SK-N-SH (cell line): ENCODE measurements around the gene BCL7C. TPM values are rescaled to one million over a fixed set of nuclear protein-coding genes. Genes with fewer than 3 reads are reported as not detected.

Experiments used
- CTCF ChIA-PET: fragments of 300-600, 350-600 bp; formaldehyde crosslinking; extraction: SDS; loops from one replicate; lab custom pipeline; 2021; lab: Yijun Ruan, JAX
- POLR2A ChIA-PET: fragments of 350-600 bp; sonication (Branson Sonifier 250); formaldehyde crosslinking; extraction: SDS; loops from one replicate; lab custom pipeline; 2020; ENCODE audit warnings: antibody characterized with exemption, inconsistent platforms; lab: Yijun Ruan, JAX
- DNase-seq: peaks from one replicate; pipeline ENCODE4 v3.0.0; 2012
- H2AFZ ChIP-seq: fragments of 200-600 bp; sonication (generic); 2 replicates; pipeline ENCODE4 v1.8.1; 2016; ENCODE audit warnings: antibody characterized with exemption, mild to moderate bottlenecking, low read depth
- H3F3A ChIP-seq: fragments of 200-600 bp; sonication (generic); replicated peaks from 2 replicates; pipeline ENCODE3; 2016; ENCODE audit warnings: antibody characterized with exemption, mild to moderate bottlenecking; ENCODE audit not compliant: insufficient read depth
- H3K27ac ChIP-seq, 2 experiments: fragments of 200-500 bp in 1 of 2; fragments of 200-600 bp in 1 of 2; sonication (Bioruptor generic) in 1 of 2; sonication (generic), shearing (Covaris generic) in 1 of 2; 2 replicates each; pipeline versions ENCODE4 v1.5.1 to v1.6.1; 2014 to 2016; ENCODE audit warnings: low read depth in 2 of 2, inconsistent platforms in 1 of 2, low read length in 1 of 2, mild to moderate bottlenecking in 1 of 2, mixed read lengths in 1 of 2
- H3K27me3 ChIP-seq: fragments of 200-600 bp; sonication (generic), shearing (Covaris generic); 2 replicates; pipeline ENCODE4 v1.6.1; 2016; ENCODE audit warnings: mixed run types; ENCODE audit not compliant: insufficient read depth
- H3K36me3 ChIP-seq, 2 experiments: fragments of 200-500 bp in 1 of 2; fragments of 200-600 bp in 1 of 2; sonication (Bioruptor generic) in 1 of 2; sonication (generic) in 1 of 2; replicated peaks in 1 of 2; 2 replicates each; pipeline versions ENCODE3 to v1.5.1; 2014 to 2016; ENCODE audit warnings: low read length in 1 of 2, mild to moderate bottlenecking in 1 of 2; ENCODE audit not compliant: insufficient read depth in 2 of 2, control insufficient read depth in 1 of 2
- H3K4me1 ChIP-seq, 2 experiments: fragments of 200-500 bp in 1 of 2; fragments of 200-600 bp in 1 of 2; sonication (Bioruptor generic) in 1 of 2; sonication (generic), shearing (Covaris generic) in 1 of 2; 2 replicates each; pipeline versions ENCODE4 v1.5.1 to v1.6.1; 2014 to 2016; ENCODE audit warnings: low read depth in 1 of 2, low read length in 1 of 2, mixed run types in 1 of 2; ENCODE audit not compliant: insufficient read depth in 2 of 2, control insufficient read depth in 1 of 2
- H3K4me2 ChIP-seq: fragments of 200-600 bp; sonication (generic), shearing (Covaris generic); 2 replicates; pipeline ENCODE4 v1.6.1; 2017; ENCODE audit warnings: mixed run types
- H3K4me3 ChIP-seq, 2 experiments: fragments of 200-500 bp in 1 of 2; fragments of 200-600 bp in 1 of 2; sonication (Bioruptor generic) in 1 of 2; sonication (generic), shearing (Covaris generic) in 1 of 2; 2 replicates each; pipeline versions ENCODE4 v1.5.1 to v1.8.1; 2014 to 2016; ENCODE audit warnings: low read depth in 2 of 2, inconsistent platforms in 1 of 2, low read length in 1 of 2, mild to moderate bottlenecking in 1 of 2, mixed read lengths in 1 of 2, moderate library complexity in 1 of 2
- H3K79me2 ChIP-seq: fragments of 200-600 bp; sonication (generic); 2 replicates; pipeline ENCODE4 v1.8.1; 2017; ENCODE audit warnings: mild to moderate bottlenecking; ENCODE audit not compliant: insufficient read depth
- H3K9ac ChIP-seq: fragments of 200-600 bp; sonication (generic); 2 replicates; pipeline ENCODE4 v1.6.1; 2017; ENCODE audit warnings: mixed run types
- H3K9me2 ChIP-seq: fragments of 200-600 bp; sonication (generic); 2 replicates; pipeline ENCODE4 v1.6.1; 2017; ENCODE audit warnings: mixed run types
- H3K9me3 ChIP-seq: fragments of 200-600 bp; sonication (generic); 2 replicates; pipeline ENCODE4 v1.6.1; 2017; ENCODE audit warnings: mixed run types, mild to moderate bottlenecking, moderate library complexity
- H4K20me1 ChIP-seq: fragments of 200-600 bp; sonication (generic); 2 replicates; pipeline ENCODE4 v1.6.1; 2017; ENCODE audit warnings: mild to moderate bottlenecking, mixed run types; ENCODE audit not compliant: insufficient read depth
- CHD2 ChIP-seq: fragments of 150-350 bp; IDR thresholded peaks from 2 replicates; pipeline ENCODE4 v1.6.1; 2018; ENCODE audit warnings: low read length; ENCODE audit not compliant: partially characterized antibody
- ELF1 ChIP-seq: IDR thresholded peaks from 2 replicates; pipeline ENCODE4 v1.4.0; 2012
- GABPA ChIP-seq: IDR thresholded peaks from 2 replicates; pipeline ENCODE4 v1.4.0; 2012; ENCODE audit warnings: low read depth, mild to moderate bottlenecking
- GATA2 ChIP-seq: sonication (generic); formaldehyde crosslinking; IDR thresholded peaks from 2 replicates; pipeline ENCODE4 v1.5.0; 2020; ENCODE audit warnings: mild to moderate bottlenecking, missing genetic modification reagents
- IRF3 ChIP-seq: fragments of 150-350 bp; IDR thresholded peaks from 2 replicates; pipeline ENCODE4 v1.6.1; 2016; ENCODE audit warnings: mild to moderate bottlenecking, low read depth, low read length
- MEF2A ChIP-seq: IDR thresholded peaks from 2 replicates; pipeline ENCODE4 v1.4.0; 2012; ENCODE audit warnings: low read depth, borderline replicate concordance
- PBX3 ChIP-seq: IDR thresholded peaks from 2 replicates; pipeline ENCODE4; 2012
- POLR2AphosphoS5 ChIP-seq: IDR thresholded peaks from 2 replicates; pipeline ENCODE4 v1.6.1; 2012; ENCODE audit warnings: low read depth, low read length
- RCOR1 ChIP-seq: fragments of 150-350 bp; IDR thresholded peaks from 2 replicates; pipeline ENCODE4 v1.6.1; 2017; ENCODE audit warnings: antibody characterized with exemption, low read length
- SMC3 ChIP-seq: IDR thresholded peaks from 2 replicates; pipeline ENCODE4 v1.6.1; 2012; ENCODE audit warnings: low read depth, low read length, improper control_type of control experiment
- TAF1 ChIP-seq: IDR thresholded peaks from 2 replicates; pipeline ENCODE4 v1.6.1; 2012; ENCODE audit warnings: low read depth, mild to moderate bottlenecking, low read length, moderate library complexity, borderline replicate concordance
- TCF12 ChIP-seq: IDR thresholded peaks from 2 replicates; pipeline ENCODE4 v1.4.0; 2012
- TEAD4 ChIP-seq: IDR thresholded peaks from 2 replicates; pipeline ENCODE4 v1.4.0; 2012; ENCODE audit warnings: mild to moderate bottlenecking, borderline replicate concordance; ENCODE audit not compliant: insufficient read depth
- USF2 ChIP-seq: fragments of 150-350 bp; IDR thresholded peaks from 2 replicates; pipeline ENCODE4 v1.6.1; 2017; ENCODE audit warnings: antibody characterized with exemption, low read length, low read depth, borderline replicate concordance
- WGBS: methylation state at CpG from one replicate; pipeline ENCODE4 v1.1.6; 2017; ENCODE audit warnings: low lambda C conversion rate; 5-methylcytosine and 5-hydroxymethylcytosine counted together
- polyA plus RNA-seq, 3 experiments: library from polyadenylated mRNA; depleted of rRNA; stranded (reverse); fragments of >200 nt; gene quantifications; 2 replicates each; pipeline ENCODE4 v1.2.3, GENCODE V29; 2012

The BCL7C gene
- polyA plus RNA-seq, 1 of the 3 experiments (the other 2 are of a cell fraction): 56.3 TPM

GRCh38 chr16:30896889-30897733 is 3.2 kb upstream of the BCL7C start:
- Histone ChIP-seq H3K4me2 (peak overlapping the region; percentile 91), H3K27me3 (no peaks in the 10 kb centered on the region), H2AFZ (0 out of 2 replicates have a peak overlapping the region, but pooled peaks have one; percentile 50), H4K20me1 (no peaks in the 10 kb centered on the region), H3K9me2 (no peaks in the 10 kb centered on the region), H3K9ac (peak overlapping the region; percentile 91), H3K9me3 (no peaks in the 10 kb centered on the region), H3K4me1 (peaks cover 12 to 31% of the 10 kb centered on the region in 2 experiments; a peak in 3 of 4 replicates), H3K4me3 (peak overlapping the region; percentile 63 to 70), H3K79me2 (peaks cover 19% of the 10 kb centered on the region), H3K36me3 (peaks cover 3 to 6% of the 10 kb centered on the region in 2 experiments), H3F3A (peaks cover 34% of the 10 kb centered on the region), H3K27ac (peak overlapping the region; percentile 96 to 99)
- CTCF ChIA-PET: interaction anchor here (0.9 to 2.4 kb wide), 7 partner anchors 19 to 52 kb away, joined by 3 to 11 read pairs (median 6); no protein-coding TSS in a partner anchor
- TF ChIP-seq MEF2A: no peak
- TF ChIP-seq TCF12: no peak
- TF ChIP-seq GABPA: peak; percentile 50
- TF ChIP-seq PBX3: no peak
- TF ChIP-seq CHD2: peak; percentile 88
- no peak for TF ChIP-seq GATA2 (CRISPR knock-in tag)
- 0 out of 2 replicates have a peak, but pooled peaks have one; percentile 22 for TF ChIP-seq POLR2AphosphoS5
- TF ChIP-seq SMC3: no peak
- TF ChIP-seq ELF1: peak; percentile 36; the same call in 1 of the 2 replicates
- TF ChIP-seq RCOR1: peak; percentile 54
- TF ChIP-seq TAF1: peak; percentile 64; the same call in 1 of the 2 replicates
- no peak for TF ChIP-seq IRF3
- TF ChIP-seq TEAD4: no peak; the same call in 1 of the 2 replicates
- TF ChIP-seq USF2: no peak
- peak; percentile 90 for DNase-seq
- POLR2A ChIA-PET: interaction anchor here (1.0 kb wide), 1 partner anchor 21 kb away, joined by 3 read pairs; no protein-coding TSS in a partner anchor
- 13% methylated on average over 30 of the region's 31 CpGs for WGBS
